AG04449 (cell line): Measurements from ENCODE around the gene CNPY3.
"Not testable (repeated sequence)": the region's sequence is repeated elsewhere in the genome, so short reads cannot be mapped to it uniquely, and the experiment has no call there.

Experiments used
- CTCF ChIA-PET: fragments of 350-600 bp; formaldehyde crosslinking; extraction: SDS; loops from one replicate; lab custom pipeline; 2021; ENCODE audit warnings: antibody characterized with exemption; lab: Yijun Ruan, JAX
- POLR2A ChIA-PET: fragments of 400-600, 350-600 bp; formaldehyde crosslinking; extraction: SDS; loops from one replicate; lab custom pipeline; 2020; ENCODE audit warnings: antibody characterized with exemption, inconsistent platforms; lab: Yijun Ruan, JAX
- DNase-seq: peaks from one replicate; pipeline ENCODE4 v3.0.0-alpha.2; 2010; ENCODE audit warnings: low read depth, low spot score
- H3K4me3 ChIP-seq: 2 replicates; pipeline ENCODE4 v1.5.1; 2011; ENCODE audit warnings: low read depth, mild to moderate bottlenecking, control low read depth, low read length
- TF ChIP-seq, protein P1 (sequence below): IDR thresholded peaks from one replicate; pipeline ENCODE4 v1.5.1; 2011; ENCODE audit warnings: mild to moderate bottlenecking, moderate library complexity, low read length, control low read depth, inconsistent platforms; ENCODE audit not compliant: insufficient read depth; ENCODE audit errors: missing control alignments

The CNPY3 gene

DNA sequence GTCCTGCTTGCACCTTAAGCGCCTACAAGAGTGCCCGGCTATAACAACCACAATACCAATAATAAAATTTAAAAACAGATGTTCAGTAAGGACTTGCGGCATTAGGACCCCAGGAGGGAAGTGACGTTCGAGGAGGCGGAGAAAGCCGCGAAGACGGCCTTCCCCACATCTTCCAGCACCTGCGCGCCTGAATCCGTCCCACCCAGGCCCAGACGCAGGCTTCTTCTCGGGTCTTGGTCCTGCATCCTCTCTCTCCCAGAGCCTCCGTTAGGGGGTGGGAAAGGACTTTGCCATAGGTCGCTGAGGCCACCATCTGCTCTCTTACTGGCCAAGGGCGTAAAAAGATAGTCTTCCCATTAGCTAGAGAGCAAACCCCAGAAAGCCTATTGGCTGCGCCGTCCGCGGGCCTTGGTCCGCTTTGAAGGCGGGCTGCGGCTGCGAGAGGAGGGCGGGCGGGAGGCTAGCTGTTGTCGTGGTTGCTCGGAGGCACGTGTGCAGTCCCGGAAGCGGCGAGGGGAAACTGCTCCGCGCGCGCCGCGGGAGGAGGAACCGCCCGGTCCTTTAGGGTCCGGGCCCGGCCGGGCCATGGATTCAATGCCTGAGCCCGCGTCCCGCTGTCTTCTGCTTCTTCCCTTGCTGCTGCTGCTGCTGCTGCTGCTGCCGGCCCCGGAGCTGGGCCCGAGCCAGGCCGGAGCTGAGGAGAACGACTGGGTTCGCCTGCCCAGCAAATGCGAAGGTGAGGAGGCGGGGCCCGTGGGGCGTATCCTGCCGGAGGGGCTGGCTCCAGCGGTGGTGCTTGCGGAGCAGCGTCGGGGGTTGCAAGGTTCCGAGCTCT, at the start of gene CNPY3:
CNPY3 (plus strand) TSS at position 495 of the 835 bp plus-strand sequence; CDS start at position 586, 91 bp downstream.
- CTCF ChIA-PET = interaction anchor here (0.9 to 2.6 kb wide), 4 partner anchors 9 to 34 kb away, joined by 3 to 8 read pairs (median 5); no protein-coding TSS in a partner anchor
- TF ChIP-seq, protein P1, sequence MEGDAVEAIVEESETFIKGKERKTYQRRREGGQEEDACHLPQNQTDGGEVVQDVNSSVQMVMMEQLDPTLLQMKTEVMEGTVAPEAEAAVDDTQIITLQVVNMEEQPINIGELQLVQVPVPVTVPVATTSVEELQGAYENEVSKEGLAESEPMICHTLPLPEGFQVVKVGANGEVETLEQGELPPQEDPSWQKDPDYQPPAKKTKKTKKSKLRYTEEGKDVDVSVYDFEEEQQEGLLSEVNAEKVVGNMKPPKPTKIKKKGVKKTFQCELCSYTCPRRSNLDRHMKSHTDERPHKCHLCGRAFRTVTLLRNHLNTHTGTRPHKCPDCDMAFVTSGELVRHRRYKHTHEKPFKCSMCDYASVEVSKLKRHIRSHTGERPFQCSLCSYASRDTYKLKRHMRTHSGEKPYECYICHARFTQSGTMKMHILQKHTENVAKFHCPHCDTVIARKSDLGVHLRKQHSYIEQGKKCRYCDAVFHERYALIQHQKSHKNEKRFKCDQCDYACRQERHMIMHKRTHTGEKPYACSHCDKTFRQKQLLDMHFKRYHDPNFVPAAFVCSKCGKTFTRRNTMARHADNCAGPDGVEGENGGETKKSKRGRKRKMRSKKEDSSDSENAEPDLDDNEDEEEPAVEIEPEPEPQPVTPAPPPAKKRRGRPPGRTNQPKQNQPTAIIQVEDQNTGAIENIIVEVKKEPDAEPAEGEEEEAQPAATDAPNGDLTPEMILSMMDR = no peak
- DNase-seq = peak; percentile 85
- peak within 1 kb of the TSS; percentile 71 for H3K4me3 ChIP-seq
- POLR2A ChIA-PET = interaction anchor here (0.6 to 2.9 kb wide), 9 partner anchors 9 to 125 kb away, joined by 3 to 17 read pairs (median 4); partner anchors contain the start of genes CUL7, KLHDC3, PEX6 and PPP2R5D

DNA sequence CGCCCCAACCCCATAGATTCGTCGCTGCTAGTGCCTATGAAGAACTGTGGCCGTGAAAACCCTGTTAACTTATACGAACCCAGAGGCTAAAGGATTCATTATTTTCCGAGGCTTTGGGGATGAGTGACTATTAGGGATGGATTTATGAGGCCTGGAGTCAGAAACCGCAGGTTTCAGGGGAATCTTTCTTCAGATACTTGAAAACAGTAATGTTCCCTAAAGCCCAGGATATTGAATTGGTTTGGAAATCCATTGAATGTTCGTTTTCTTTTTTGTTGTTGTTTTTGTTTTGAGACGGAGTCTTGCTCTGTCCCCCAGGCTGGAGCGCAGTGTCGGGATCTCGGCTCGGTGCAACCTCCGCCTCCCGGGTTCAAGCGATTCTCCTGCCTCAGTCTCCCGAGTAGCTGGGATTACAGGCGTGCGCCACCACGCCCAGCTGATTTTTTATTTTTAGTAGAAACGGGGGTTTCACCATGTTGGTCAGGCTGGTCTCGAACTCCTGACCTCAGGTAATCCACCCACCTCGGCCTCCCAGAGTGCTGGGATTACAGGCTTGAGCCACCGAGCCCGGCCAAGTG, 49.0 kb upstream of the CNPY3 start:
- peak overlapping the region; percentile 83 for H3K4me3 ChIP-seq
- DNase-seq = not testable (repeated sequence)
- CTCF ChIA-PET = interaction anchor here (1.6 to 9.0 kb wide), 3 partner anchors 11 to 219 kb away, joined by 4 to 139 read pairs (median 18); a partner anchor contains a TSS
- POLR2A ChIA-PET = interaction anchor here (0.9 to 1.5 kb wide), 6 partner anchors 10 to 316 kb away, joined by 3 to 9 read pairs (median 4); partner anchors contain the start of genes BICRAL, TBCC and UBR2

DNA sequence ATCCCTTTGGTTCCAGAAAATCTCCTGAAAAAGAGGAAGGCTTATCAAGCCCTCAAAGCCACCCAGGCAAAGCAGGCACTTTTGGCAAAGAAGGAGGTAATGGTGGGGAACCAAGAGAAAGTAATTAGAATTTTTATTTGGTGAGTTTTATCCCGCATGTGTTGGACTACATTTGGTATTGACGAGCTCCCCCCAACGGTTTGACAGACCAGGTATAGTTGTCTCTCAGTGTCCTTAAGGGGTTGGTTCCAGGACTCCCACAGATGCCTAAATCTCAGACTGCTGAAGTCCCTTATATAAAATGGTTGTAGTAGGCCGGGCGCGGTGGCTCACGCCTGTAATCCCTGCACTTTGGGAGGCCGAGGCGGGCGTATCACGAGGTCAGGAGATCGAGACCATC, 48.4 kb upstream of the CNPY3 start:
- DNase-seq = not testable (repeated sequence)
- peak overlapping the region; percentile 83 for H3K4me3 ChIP-seq
- CTCF ChIA-PET = interaction anchor here (0.9 to 9.0 kb wide), 4 partner anchors 10 to 220 kb away, joined by 3 to 139 read pairs (median 4); a partner anchor contains a TSS
- POLR2A ChIA-PET = interaction anchor here (0.7 to 1.1 kb wide), 2 partner anchors 49 to 188 kb away, joined by 3 read pairs; no protein-coding TSS in a partner anchor

DNA sequence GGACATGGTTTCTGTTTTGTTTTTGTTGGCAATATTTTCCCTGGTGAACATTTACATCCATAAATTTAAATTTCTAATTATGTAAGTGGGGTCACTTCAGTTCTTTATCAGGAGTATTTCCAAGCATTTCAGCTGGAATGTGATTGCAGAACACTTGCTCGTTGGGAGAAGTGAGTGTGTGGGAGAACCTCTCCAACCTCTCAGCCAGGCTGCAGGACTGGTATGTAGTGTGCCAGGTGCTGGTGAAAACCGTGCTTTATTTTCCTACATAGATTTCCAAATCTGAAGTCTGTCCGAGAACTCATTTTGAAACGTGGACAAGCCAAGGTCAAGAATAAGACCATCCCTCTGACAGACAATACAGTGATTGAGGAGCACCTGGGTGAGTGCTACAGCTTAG, 43.6 kb upstream of the CNPY3 start:
- CTCF ChIA-PET = interaction anchor here (1.4 to 3.1 kb wide), 3 partner anchors 13 to 224 kb away, joined by 3 to 11 read pairs (median 4); no protein-coding TSS in a partner anchor
- DNase-seq = no peak
- H3K4me3 ChIP-seq = no peak overlapping the region
- POLR2A ChIA-PET = interaction anchor here (0.6 kb wide), 1 partner anchor 350 kb away, joined by 3 read pairs; no protein-coding TSS in a partner anchor
- TF ChIP-seq, protein P1 = no peak

DNA sequence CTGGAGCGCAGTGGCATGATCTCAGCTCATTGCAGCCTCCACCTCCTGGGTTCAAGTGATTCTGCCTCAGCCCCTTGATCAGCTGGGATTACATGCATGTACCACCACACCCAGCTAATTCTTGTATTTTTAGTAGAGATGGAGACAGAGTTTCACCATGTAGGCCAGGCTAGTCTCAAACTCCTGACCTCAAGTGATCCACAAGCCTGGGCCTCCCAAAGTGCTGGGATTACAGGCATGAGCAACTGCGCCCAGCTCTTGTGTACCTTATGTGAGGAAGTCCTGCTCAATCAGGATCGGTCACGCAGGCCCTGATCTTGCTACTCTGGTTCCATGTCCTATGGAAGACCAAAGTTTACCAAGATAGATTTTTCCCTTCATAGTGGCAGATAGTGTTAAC, 41.1 kb upstream of the CNPY3 start:
- DNase-seq, H3K4me3 ChIP-seq, POLR2A ChIA-PET, CTCF ChIA-PET: not testable (repeated sequence)

DNA sequence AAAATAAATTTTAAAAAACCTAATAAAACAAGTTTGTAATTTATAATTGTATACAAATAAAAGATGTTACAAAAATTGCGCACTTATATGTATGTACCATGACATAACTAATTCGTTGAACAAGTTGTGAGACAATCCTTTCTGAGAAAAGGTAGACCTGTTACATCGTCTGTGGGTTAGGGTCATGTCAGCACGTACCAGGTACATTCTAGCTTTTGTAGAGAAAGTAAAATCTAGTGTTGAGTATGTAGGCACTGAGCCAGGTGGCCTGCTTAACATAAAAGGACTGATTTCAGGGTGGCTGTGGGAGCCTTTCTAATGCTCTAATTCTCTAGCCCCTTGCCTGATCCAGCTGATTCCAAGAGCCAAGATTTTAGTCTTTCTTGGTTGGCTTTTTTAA, 39.5 kb upstream of the CNPY3 start:
- peak overlapping the region; percentile 99 for H3K4me3 ChIP-seq
- POLR2A ChIA-PET = no interaction called here
- TF ChIP-seq, protein P1 = no peak
- no peak for DNase-seq
- CTCF ChIA-PET = interaction anchor here (0.9 to 4.6 kb wide), 3 partner anchors 11 to 18 kb away, joined by 3 to 37 read pairs (median 5); no protein-coding TSS in a partner anchor

DNA sequence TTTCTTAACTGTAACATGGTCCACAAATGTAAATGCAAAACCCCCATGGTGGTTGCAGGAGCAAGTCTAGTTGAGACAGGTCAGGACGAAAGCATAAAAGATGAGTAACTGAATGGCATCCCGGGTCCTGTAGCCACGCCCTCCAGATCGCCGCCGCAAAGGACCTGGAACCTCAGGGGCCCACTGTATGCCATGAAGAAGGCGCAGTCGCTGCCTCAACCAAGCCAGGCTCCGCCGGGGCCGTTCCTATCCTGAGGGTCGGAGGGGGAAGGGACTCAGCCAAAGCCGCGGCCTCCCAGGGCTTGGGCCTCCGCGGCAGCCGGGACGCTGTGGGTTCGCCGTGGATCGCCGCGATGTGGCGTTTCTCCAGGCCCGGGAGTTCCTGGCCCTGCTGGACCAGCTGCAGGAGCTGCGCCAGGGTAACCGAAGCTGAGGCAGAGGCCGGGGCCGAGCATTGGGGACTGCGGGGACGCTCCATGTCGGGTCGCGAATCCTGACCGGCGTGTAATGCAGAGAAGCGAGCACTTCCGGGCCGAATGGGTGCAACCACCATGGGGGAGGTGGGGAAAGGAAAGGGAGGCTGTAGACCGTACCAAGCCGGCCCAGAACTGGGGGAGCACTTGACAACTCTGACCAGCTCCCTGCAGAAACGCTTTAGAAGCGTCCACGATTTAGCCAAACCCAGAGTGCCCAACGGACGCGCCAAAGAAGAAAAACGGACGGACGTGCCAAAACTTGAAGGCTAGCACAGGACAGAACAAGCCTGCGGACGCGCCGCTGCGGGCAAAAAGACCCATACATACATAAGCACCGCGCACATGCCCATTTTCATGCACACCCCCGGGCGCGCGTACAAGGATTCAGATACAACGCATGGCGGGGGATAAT, 38.7 kb upstream of the CNPY3 start:
- TF ChIP-seq, protein P1 = no peak
- POLR2A ChIA-PET = interaction anchor here (0.9 to 1.4 kb wide), 4 partner anchors 8 to 286 kb away, joined by 3 to 9 read pairs (median 6); partner anchors contain the start of genes RPL7L1 and TBCC
- CTCF ChIA-PET = interaction anchor here (0.9 to 4.6 kb wide), 5 partner anchors 10 to 124 kb away, joined by 3 to 37 read pairs (median 4); partner anchors contain the start of gene RPL7L1
- DNase-seq = peak; percentile 90
- H3K4me3 ChIP-seq = peak overlapping the region; percentile 99
